Choroid plexus epithelial cell (primary cell): ENCODE results near the gene BDNF.
A peak's percentile ranks its signal among the peaks of the same experiment; 100 is the strongest.
"Not testable (repeated sequence)": the region's sequence is repeated elsewhere in the genome, so short reads cannot be mapped to it uniquely, and the experiment has no call there.

ENCODE experiments used
- DNase-seq: peaks from one replicate; pipeline ENCODE4 v3.0.0-alpha.2; 2010; ENCODE audit warnings: low read depth
- H3K4me3 ChIP-seq: 2 replicates; pipeline ENCODE4 v1.5.1; 2011; ENCODE audit warnings: low read depth, mild to moderate bottlenecking, control low read depth, low read length, moderate library complexity
- TF ChIP-seq, protein P1 (sequence below): conservative IDR thresholded peaks from 2 replicates; pipeline ENCODE4 v1.5.1; 2011; ENCODE audit warnings: low read depth, mild to moderate bottlenecking, control low read depth, inconsistent platforms, low read length, moderate library complexity

The BDNF gene

DNA sequence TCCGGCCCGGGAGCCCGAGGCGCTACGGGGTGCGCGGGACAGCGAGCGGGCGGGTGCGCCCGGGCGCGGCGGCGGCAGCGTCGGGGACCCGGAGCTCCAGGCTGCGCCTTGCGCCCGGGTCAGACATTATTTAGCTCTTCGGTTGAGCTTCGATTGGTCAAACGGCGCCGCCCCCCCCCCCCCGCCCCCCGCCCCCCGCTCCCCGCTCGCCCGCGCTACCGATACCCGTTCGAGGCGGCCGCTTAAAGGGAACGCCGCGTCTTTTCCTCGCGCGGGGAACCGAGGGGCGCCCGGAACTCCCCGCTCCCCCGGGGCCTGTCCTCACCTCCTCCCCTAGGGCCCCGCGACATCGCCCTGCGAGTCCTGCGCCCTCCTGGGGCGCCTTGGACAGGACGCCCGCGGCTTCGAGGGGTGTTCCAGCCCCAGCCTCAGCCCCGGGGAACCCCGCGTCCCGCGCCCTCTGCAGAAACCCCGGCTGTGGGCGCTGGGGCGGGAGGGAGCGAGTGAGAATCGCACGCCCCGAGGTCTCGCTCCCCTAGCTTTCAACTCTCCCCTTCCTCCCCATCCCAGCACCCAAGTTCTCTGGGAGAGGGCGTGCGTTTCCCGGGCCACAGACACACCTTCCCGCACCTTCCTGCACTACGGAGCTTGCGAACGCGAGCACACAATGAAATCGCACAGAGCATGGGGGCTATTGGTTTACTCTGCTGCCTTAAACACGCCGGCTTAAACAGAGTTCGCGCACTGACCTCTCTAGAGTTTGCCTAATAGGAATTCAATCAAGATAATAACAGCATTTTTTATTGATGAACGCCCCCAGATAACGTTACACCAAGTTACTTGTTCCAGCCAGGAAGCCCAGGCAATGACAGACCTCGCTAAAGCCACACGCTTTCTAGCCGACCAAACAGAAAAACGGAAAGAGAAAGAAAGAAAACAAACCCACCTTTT lies at the start of gene BDNF:
TSS of gene BDNF (minus strand) at position 105 of the 951 bp plus-strand sequence. CDS start 41,891 bp downstream, outside the sequence.
- H3K4me3 ChIP-seq, result peak within 1 kb of the TSS; percentile 74
- TF ChIP-seq, protein P1, sequence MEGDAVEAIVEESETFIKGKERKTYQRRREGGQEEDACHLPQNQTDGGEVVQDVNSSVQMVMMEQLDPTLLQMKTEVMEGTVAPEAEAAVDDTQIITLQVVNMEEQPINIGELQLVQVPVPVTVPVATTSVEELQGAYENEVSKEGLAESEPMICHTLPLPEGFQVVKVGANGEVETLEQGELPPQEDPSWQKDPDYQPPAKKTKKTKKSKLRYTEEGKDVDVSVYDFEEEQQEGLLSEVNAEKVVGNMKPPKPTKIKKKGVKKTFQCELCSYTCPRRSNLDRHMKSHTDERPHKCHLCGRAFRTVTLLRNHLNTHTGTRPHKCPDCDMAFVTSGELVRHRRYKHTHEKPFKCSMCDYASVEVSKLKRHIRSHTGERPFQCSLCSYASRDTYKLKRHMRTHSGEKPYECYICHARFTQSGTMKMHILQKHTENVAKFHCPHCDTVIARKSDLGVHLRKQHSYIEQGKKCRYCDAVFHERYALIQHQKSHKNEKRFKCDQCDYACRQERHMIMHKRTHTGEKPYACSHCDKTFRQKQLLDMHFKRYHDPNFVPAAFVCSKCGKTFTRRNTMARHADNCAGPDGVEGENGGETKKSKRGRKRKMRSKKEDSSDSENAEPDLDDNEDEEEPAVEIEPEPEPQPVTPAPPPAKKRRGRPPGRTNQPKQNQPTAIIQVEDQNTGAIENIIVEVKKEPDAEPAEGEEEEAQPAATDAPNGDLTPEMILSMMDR, result no peak
- peak; percentile 58 for DNase-seq

DNA sequence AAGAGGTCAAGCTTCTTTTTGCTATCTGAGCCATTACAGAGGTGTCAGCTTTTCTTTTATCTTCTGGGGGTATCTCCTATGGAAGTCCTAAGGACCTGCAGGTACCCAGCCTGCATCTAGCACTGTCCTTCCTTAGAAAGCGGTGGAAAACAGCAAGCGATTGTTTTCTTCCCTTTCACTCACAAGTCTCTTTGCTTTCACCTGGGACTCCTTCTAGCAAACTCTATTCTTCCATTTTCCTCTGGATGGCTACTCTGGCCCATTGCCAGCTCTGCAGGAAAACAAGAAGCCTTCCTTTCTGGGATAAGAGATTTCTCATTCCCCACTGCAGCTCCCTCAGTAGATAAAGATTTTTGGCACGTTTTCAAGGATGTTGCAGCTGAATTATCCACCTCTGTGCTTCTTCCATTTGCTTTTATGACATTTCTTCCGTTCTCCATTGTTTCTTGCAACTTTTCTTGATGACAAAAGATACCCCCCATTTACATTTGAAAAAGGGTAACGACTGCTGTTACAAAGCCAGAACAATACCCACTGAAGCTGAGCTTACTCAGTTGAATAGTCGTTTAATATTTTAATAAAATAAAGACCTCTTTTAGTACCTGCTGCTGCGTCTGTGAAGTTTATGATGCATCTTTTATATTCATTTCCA lies 40.2 kb upstream of the BDNF start:
- DNase-seq, result peak; percentile 14
- TF ChIP-seq, protein P1, result no peak
- H3K4me3 ChIP-seq, result no peak overlapping the region

DNA sequence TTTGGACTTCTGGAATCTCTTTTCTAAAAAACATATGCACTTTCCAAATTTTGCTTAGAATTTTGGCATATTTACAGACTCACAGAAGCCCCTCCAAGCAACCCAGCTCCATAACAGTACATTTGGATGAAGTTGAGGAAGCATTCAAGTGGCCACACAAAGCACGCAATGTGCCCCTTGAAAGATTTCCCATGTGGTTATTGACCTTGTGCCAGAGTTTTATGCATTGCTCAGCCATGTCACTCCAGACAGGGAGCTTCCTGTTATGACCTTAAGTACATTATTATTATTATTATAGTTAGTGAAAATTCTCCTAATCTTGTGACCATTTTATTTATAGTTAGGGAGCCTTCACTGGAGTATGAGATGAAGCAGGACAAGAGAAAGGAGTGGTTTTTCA lies 35.0 kb upstream of the BDNF start:
- H3K4me3 ChIP-seq, result no peak overlapping the region
- DNase-seq, result peak; percentile 39

DNA sequence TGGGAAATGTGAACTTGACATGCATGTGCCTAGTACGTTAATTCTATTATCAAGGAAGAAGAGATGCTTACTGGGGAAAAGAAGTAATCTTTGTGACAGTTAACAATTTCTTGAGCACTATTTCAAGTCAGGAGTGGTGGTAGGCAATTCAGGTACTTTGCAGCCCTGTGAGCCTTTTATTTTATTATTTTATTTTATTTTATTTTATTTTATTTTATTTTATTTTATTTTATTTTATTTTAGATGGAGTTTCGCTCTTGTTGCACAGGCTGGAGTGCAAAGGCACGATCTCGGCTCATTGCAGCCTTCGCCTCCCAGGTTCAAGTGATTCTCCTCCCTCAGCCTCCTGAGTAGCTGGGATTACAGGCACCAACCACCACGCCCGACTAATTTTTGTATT lies 31.5 kb upstream of the BDNF start:
- DNase-seq, H3K4me3 ChIP-seq: not testable (repeated sequence)

More for the DNA sequence above, 35.0 kb upstream of the BDNF start:
- TF ChIP-seq, protein P1, result no peak

DNA sequence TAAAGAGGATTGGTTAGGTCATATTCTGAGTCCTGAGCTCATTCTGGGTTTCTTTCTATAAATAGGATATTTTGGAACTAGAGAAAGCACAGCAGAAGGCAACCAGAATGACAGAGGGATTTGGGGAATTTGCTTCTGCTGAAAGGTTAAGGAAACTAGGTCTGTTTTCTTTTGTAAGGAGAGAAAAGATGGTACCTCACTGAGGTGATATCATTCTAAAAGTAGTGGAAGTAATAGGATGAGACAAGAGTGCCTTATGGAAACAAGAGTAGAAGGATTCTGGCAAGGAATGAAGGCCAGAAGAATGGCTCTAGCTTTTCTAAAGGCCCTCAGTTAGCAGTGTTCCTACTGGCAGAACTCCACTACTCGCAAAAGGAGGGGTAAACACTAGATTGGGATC lies 26.7 kb upstream of the BDNF start:
- DNase-seq, result no peak
- TF ChIP-seq, protein P1, result no peak
- H3K4me3 ChIP-seq, result no peak overlapping the region

DNA sequence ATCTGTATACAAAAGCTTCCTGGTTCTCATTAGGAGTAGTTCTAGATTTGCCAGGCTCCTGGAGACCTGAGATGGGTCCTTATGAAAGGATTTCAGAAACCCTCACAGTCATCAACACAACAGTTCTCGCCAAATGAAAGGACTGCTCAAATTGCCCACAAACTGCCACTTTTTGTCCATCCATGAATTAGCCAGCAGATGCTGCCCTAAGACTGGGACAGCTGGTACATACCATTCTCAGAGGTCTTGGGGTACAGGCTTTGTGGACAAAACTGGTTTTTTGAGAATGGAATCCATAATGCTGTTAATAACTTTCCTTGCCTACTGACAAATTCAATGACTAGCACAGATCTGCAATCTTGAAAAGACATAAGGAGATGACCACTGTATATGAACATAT lies 23.4 kb upstream of the BDNF start:
- TF ChIP-seq, protein P1, result peak; percentile 46
- DNase-seq, result peak; percentile 39
- no peak overlapping the region for H3K4me3 ChIP-seq

DNA sequence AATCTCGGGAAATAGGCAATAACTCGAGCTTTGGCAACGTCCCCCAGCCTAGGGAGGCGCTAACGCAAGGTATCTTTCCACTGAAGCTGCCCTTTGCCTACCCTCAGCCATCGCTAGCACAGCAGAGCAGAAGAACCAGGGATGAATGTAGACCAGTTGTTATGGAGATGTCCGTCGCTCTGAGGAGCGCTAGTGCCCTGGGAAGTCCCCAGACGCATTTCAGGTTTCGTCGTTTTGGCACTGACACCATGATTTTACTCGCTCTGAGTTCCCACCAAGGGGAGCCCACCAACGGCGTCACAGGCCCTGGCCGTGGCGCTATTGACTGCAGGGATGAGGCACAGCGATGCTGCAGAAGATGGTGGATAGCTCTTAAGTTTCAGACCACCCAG lies 22.7 kb upstream of the BDNF start:
- H3K4me3 ChIP-seq, result peak overlapping the region; percentile 65
- TF ChIP-seq, protein P1, result no peak
- DNase-seq, result peak; percentile 32
